Measurements from ENCODE around the gene KRT35. TPM values are rescaled to one million over a fixed set of nuclear protein-coding genes. Genes with fewer than 3 reads are reported as not detected.

Gene KRT35
- total and polyA plus RNA-seq, 2 experiments from 2014 or later, result not detected

DNA sequence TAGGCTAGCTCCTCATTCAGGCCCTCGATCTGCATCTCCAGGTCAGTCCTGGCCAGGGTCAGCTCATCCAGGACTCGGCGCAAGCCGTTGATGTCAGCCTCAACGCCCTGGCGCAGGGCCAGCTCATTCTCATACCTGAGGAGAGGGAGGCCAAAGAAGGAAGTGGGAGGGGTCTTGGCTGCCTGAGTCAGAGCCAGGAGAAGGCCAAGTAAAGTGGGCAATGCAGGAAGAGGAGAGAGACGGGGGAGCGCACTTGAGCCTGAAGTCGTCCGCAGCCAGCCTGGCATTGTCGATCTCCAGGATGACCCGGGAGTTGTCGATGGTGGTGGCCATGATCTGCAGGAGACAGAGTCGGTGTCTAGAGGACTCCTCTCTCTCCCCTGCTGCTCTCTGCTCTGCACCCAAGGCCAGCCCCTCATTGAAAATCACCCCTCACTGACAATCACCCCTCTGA, 35.9 kb upstream of the KRT35 start:
- Histone ChIP-seq H2AFZ (no peak overlapping the region), H3K36me3 (ENCODE audit: insufficient read depth) (no peaks in the 10 kb centered on the region), H3K9me2 (ENCODE audit: insufficient read depth) (no peaks in the 10 kb centered on the region), H3K4me2 (no peak overlapping the region), H4K20me1 (replicated peaks; ENCODE audit: insufficient read depth) (no peaks in the 10 kb centered on the region), H3F3A (replicated peaks; ENCODE audit: low read depth) (0 out of 2 replicates have a peak, but pooled peaks cover 4% of the 10 kb centered on the region), H3K4me3 (no peak overlapping the region), H3K79me2 (replicated peaks; ENCODE audit: insufficient read depth) (no peaks in the 10 kb centered on the region), H3K27me3 (ENCODE audit: insufficient read depth) (no peaks in the 10 kb centered on the region), H3K27ac (ENCODE audit: low read depth) (no peak overlapping the region), H3K4me1 (ENCODE audit: insufficient read depth) (peaks cover 6% of the 10 kb centered on the region; the same call in 1 of the 2 replicates)
- Mint-ChIP-seq H3K4me1 (peaks cover 27% of the 10 kb centered on the region), H3K27ac (no peak overlapping the region), H3K27me3 (ENCODE audit: insufficient read depth, low read depth, poor library complexity) (peaks cover 20% of the 10 kb centered on the region), H3K36me3 (ENCODE audit: low read depth) (no peaks in the 10 kb centered on the region), H3K9me3 (no peaks in the 10 kb centered on the region), H3K4me3 (no peak overlapping the region)
- TF ChIP-seq STAT1 (IDR thresholded peaks at IDR 0.05; ENCODE audit: unreplicated experiment), result no peak
- no peak for ATAC-seq
- no peak for DNase-seq (ENCODE audit: low spot score)

DNA sequence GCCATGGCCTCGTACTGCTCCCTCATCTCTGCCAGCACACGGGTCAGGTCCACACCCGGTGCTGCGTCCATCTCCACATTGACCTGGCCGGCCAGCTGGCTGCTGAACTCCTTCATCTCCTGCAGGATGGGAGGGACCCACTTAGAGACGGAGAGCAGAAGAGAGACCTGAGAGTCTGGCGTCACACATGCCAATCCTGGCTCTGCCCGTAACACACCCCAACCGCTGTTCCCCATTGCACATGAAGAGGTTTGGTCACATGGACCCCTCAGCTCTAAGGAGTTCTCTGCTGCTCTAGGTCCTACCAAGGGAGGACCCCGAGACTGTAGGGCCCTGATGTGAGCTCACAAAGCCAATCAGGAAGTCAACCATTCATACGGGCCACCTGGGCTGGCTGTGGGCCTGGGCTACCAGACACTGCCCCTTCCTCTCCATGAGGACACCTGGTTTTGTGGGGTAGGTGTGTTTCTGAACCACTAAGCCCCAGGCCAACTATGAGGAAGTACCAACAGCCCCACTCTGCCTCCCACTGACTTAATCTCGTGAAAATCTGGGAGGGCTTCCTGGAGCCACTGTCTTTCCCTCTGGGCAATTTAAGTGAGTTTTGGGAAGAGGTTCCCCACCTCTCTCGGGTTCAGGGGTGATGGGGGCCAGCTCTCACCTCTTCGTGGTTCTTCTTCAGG, 35.3 kb upstream of the KRT35 start:
- Mint-ChIP-seq H3K9me3 (no peaks in the 10 kb centered on the region), H3K4me1 (peaks cover 25% of the 10 kb centered on the region), H3K36me3 (ENCODE audit: low read depth) (no peaks in the 10 kb centered on the region), H3K27ac (no peak overlapping the region), H3K4me3 (no peak overlapping the region; the same call in 2 of the 3 replicates), H3K27me3 (ENCODE audit: insufficient read depth, low read depth, poor library complexity) (peaks cover 19% of the 10 kb centered on the region)
- no peaks in the 10 kb centered on the region for H3K27me3 ChIP-seq (ENCODE audit: insufficient read depth)
- DNase-seq (ENCODE audit: low spot score) (no peak), ATAC-seq (no peak)
- no peak overlapping the region for H3K4me2 ChIP-seq
- H4K20me1 ChIP-seq (replicated peaks; ENCODE audit: insufficient read depth), result no peaks in the 10 kb centered on the region
- H2AFZ ChIP-seq, result no peak overlapping the region
- H3K79me2 ChIP-seq (replicated peaks; ENCODE audit: insufficient read depth), result no peaks in the 10 kb centered on the region
- 0 out of 2 replicates have a peak, but pooled peaks cover under 1% of the 10 kb centered on the region for H3F3A ChIP-seq (replicated peaks; ENCODE audit: low read depth)
- no peaks in the 10 kb centered on the region for H3K9me2 ChIP-seq (ENCODE audit: insufficient read depth)
- no peaks in the 10 kb centered on the region for H3K36me3 ChIP-seq (ENCODE audit: insufficient read depth)
- peaks cover under 1% of the 10 kb centered on the region; the same call in 1 of the 2 replicates for H3K4me1 ChIP-seq (ENCODE audit: insufficient read depth)
- no peak overlapping the region for H3K4me3 ChIP-seq
- H3K27ac ChIP-seq (ENCODE audit: low read depth), result no peak overlapping the region
- TF ChIP-seq, protein P1, sequence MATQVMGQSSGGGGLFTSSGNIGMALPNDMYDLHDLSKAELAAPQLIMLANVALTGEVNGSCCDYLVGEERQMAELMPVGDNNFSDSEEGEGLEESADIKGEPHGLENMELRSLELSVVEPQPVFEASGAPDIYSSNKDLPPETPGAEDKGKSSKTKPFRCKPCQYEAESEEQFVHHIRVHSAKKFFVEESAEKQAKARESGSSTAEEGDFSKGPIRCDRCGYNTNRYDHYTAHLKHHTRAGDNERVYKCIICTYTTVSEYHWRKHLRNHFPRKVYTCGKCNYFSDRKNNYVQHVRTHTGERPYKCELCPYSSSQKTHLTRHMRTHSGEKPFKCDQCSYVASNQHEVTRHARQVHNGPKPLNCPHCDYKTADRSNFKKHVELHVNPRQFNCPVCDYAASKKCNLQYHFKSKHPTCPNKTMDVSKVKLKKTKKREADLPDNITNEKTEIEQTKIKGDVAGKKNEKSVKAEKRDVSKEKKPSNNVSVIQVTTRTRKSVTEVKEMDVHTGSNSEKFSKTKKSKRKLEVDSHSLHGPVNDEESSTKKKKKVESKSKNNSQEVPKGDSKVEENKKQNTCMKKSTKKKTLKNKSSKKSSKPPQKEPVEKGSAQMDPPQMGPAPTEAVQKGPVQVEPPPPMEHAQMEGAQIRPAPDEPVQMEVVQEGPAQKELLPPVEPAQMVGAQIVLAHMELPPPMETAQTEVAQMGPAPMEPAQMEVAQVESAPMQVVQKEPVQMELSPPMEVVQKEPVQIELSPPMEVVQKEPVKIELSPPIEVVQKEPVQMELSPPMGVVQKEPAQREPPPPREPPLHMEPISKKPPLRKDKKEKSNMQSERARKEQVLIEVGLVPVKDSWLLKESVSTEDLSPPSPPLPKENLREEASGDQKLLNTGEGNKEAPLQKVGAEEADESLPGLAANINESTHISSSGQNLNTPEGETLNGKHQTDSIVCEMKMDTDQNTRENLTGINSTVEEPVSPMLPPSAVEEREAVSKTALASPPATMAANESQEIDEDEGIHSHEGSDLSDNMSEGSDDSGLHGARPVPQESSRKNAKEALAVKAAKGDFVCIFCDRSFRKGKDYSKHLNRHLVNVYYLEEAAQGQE (IDR thresholded peaks at IDR 0.05; ENCODE audit: unreplicated experiment), result no peak
- TF ChIP-seq, protein P2, sequence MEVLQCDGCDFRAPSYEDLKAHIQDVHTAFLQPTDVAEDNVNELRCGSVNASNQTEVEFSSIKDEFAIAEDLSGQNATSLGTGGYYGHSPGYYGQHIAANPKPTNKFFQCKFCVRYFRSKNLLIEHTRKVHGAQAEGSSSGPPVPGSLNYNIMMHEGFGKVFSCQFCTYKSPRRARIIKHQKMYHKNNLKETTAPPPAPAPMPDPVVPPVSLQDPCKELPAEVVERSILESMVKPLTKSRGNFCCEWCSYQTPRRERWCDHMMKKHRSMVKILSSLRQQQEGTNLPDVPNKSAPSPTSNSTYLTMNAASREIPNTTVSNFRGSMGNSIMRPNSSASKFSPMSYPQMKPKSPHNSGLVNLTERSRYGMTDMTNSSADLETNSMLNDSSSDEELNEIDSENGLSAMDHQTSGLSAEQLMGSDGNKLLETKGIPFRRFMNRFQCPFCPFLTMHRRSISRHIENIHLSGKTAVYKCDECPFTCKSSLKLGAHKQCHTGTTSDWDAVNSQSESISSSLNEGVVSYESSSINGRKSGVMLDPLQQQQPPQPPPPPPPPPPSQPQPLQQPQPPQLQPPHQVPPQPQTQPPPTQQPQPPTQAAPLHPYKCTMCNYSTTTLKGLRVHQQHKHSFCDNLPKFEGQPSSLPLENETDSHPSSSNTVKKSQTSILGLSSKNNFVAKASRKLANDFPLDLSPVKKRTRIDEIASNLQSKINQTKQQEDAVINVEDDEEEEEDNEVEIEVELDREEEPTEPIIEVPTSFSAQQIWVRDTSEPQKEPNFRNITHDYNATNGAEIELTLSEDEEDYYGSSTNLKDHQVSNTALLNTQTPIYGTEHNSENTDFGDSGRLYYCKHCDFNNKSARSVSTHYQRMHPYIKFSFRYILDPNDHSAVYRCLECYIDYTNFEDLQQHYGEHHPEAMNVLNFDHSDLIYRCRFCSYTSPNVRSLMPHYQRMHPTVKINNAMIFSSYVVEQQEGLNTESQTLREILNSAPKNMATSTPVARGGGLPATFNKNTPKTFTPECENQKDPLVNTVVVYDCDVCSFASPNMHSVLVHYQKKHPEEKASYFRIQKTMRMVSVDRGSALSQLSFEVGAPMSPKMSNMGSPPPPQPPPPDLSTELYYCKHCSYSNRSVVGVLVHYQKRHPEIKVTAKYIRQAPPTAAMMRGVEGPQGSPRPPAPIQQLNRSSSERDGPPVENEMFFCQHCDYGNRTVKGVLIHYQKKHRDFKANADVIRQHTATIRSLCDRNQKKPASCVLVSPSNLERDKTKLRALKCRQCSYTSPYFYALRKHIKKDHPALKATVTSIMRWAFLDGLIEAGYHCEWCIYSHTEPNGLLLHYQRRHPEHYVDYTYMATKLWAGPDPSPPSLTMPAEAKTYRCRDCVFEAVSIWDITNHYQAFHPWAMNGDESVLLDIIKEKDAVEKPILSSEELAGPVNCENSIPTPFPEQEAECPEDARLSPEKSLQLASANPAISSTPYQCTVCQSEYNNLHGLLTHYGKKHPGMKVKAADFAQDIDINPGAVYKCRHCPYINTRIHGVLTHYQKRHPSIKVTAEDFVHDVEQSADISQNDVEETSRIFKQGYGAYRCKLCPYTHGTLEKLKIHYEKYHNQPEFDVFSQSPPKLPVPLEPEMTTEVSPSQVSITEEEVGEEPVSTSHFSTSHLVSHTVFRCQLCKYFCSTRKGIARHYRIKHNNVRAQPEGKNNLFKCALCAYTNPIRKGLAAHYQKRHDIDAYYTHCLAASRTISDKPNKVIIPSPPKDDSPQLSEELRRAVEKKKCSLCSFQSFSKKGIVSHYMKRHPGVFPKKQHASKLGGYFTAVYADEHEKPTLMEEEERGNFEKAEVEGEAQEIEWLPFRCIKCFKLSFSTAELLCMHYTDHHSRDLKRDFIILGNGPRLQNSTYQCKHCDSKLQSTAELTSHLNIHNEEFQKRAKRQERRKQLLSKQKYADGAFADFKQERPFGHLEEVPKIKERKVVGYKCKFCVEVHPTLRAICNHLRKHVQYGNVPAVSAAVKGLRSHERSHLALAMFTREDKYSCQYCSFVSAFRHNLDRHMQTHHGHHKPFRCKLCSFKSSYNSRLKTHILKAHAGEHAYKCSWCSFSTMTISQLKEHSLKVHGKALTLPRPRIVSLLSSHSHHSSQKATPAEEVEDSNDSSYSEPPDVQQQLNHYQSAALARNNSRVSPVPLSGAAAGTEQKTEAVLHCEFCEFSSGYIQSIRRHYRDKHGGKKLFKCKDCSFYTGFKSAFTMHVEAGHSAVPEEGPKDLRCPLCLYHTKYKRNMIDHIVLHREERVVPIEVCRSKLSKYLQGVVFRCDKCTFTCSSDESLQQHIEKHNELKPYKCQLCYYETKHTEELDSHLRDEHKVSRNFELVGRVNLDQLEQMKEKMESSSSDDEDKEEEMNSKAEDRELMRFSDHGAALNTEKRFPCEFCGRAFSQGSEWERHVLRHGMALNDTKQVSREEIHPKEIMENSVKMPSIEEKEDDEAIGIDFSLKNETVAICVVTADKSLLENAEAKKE (CRISPR knock-in tag; IDR thresholded peaks at IDR 0.05), result no peak
- TF ChIP-seq ZNF114 (CRISPR knock-in tag; IDR thresholded peaks at IDR 0.05) (no peak), EZH2 (IDR thresholded peaks at IDR 0.05; ENCODE audit: low read depth, unreplicated experiment) (no peak), POLR2AphosphoS5 (IDR thresholded peaks at IDR 0.05; ENCODE audit: low read depth) (no peak), EZH2phosphoT487 (IDR thresholded peaks at IDR 0.05; ENCODE audit: unreplicated experiment) (no peak), NANOG (IDR thresholded peaks at IDR 0.05; ENCODE audit: borderline replicate concordance) (no peak), CREB1 (CRISPR knock-in tag; IDR thresholded peaks at IDR 0.05; ENCODE audit: low read depth) (no peak), STAT1 (IDR thresholded peaks at IDR 0.05; ENCODE audit: unreplicated experiment) (no peak), ZNF331 (CRISPR knock-in tag; IDR thresholded peaks at IDR 0.05; ENCODE audit: low read depth) (no peak)
- TF ChIP-seq, protein P3, sequence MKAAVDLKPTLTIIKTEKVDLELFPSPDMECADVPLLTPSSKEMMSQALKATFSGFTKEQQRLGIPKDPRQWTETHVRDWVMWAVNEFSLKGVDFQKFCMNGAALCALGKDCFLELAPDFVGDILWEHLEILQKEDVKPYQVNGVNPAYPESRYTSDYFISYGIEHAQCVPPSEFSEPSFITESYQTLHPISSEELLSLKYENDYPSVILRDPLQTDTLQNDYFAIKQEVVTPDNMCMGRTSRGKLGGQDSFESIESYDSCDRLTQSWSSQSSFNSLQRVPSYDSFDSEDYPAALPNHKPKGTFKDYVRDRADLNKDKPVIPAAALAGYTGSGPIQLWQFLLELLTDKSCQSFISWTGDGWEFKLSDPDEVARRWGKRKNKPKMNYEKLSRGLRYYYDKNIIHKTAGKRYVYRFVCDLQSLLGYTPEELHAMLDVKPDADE (IDR thresholded peaks at IDR 0.05), result no peak

Measured in GM23338 (cell line).